Prostate gland (tissue), 2 donors: ENCODE measurements around the gene TBC1D22A. TPM values are rescaled to one million over a fixed set of nuclear protein-coding genes. Genes with fewer than 3 reads are reported as not detected.

ENCODE experiments used
- DNase-seq: peaks from one replicate; pipeline ENCODE4 v3.0.0-alpha.2; 2019; ENCODE audit warnings: low spot score
- H3K27ac ChIP-seq, 2 donors: fragments of 200-600 bp; sonication (generic); 2 replicates each; pipeline ENCODE4 v1.5.1; 2017 to 2019
- H3K27me3 ChIP-seq: fragments of 200-600 bp; sonication (generic); replicated peaks from 2 replicates; pipeline ENCODE4 v1.5.1; 2019; ENCODE audit not compliant: insufficient read depth
- H3K36me3 ChIP-seq, 2 donors: fragments of 200-600 bp; sonication (generic); 1 replicate in 1 of 2; 2 replicates in 1 of 2; pipeline versions ENCODE4 v1.5.1 to v1.8.1; 2017 to 2019
- H3K4me1 ChIP-seq: fragments of 200-600 bp; sonication (generic); replicated peaks from 2 replicates; pipeline ENCODE4 v1.5.1; 2019
- H3K4me3 ChIP-seq, 2 donors: fragments of 200-600 bp; sonication (generic); 2 replicates each; pipeline ENCODE4 v1.5.1; 2017 to 2019
- H3K9me3 ChIP-seq: fragments of 200-600 bp; sonication (generic); 2 replicates; pipeline ENCODE4 v1.5.1; 2017
- POLR2A ChIP-seq: fragments of 450-650 bp; IDR thresholded peaks from one replicate; pipeline ENCODE4 v1.6.1; 2016; ENCODE audit warnings: antibody characterized with exemption, mild to moderate bottlenecking
- POLR2AphosphoS5 ChIP-seq: sonication (generic); formaldehyde crosslinking; IDR thresholded peaks from one replicate; pipeline ENCODE4 v1.6.1; 2017; ENCODE audit warnings: antibody characterized with exemption
- WGBS: methylation state at CpG from one replicate; pipeline ENCODE4 v1.1.5; 2018; 5-methylcytosine and 5-hydroxymethylcytosine counted together
- intact Hi-C: fragments of 100-400 bp; cut with DNase I; formaldehyde crosslinking; loops from one replicate; pipeline ENCODE4 v1.14.2; 2022
- total RNA-seq, 2 donors: library from RNA; depleted of rRNA; stranded (reverse); fragments of >200 nt; gene quantifications; one replicate each; pipeline ENCODE4 v1.1.0, GENCODE V29; 2016
- TF ChIP-seq, protein P1 (sequence below), 4 experiments: fragments of 200-600 bp in 2 of 4; fragments of 450-650 bp in 2 of 4; sonication (generic) in 2 of 4; IDR thresholded peaks; 1 replicate in 3 of 4; 2 replicates in 1 of 4; pipeline ENCODE4 v1.5.1; 2016 to 2019; ENCODE audit warnings: antibody characterized with exemption in 4 of 4, mild to moderate bottlenecking in 2 of 4, moderate library complexity in 2 of 4

The TBC1D22A gene
- total RNA-seq, 2 donors from 2014 or later = 16.0 to 30.7 TPM

DNA sequence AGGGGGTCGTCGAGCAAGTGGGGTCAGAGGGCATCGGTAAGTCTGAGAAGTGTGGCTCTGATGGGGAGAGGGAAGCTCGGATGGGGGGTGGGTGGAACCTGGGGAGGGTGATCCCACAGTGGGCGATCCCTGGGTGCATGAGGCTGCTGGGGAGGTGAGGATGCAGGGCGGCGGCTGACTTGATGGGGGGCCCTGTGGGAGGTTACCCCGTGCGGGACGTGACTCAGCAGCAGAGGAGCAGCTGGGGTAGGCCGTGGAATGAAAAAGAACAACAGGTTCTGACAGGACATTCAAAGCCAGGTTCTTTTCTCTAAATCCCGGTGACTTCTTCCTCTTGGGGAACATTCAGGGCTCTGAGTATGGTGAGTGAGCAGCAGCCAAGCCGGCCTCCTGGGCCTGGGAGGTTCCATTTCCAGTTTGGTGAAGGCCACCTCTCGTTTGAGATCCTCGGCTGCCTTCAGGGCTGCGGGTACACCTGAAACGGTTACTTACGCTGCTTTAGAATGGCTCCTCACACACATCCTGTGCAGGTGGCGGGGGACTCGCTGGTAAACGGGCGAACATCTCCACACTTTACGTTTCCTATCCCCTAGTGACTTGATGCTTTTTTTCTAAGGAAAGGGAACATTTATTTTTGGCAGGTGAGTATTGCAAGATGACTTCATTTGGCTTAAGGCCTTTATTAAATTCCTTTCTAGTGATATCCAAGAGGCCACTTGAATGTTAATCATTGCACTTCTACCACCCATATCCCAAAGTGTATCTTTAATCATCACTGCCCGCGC is 278.2 kb downstream of the TBC1D22A start:
- no peaks in the 10 kb centered on the region for H3K9me3 ChIP-seq
- WGBS = 92% methylated on average over 25 of the region's 25 CpGs
- H3K27ac ChIP-seq = no peak overlapping the region
- no peak for DNase-seq
- H3K4me3 ChIP-seq = no peak overlapping the region
- H3K36me3 ChIP-seq = no peaks in the 10 kb centered on the region
- no peaks in the 10 kb centered on the region for H3K27me3 ChIP-seq
- H3K4me1 ChIP-seq = no peaks in the 10 kb centered on the region
- intact Hi-C loops = no loop called here
- TF ChIP-seq, protein P1, sequence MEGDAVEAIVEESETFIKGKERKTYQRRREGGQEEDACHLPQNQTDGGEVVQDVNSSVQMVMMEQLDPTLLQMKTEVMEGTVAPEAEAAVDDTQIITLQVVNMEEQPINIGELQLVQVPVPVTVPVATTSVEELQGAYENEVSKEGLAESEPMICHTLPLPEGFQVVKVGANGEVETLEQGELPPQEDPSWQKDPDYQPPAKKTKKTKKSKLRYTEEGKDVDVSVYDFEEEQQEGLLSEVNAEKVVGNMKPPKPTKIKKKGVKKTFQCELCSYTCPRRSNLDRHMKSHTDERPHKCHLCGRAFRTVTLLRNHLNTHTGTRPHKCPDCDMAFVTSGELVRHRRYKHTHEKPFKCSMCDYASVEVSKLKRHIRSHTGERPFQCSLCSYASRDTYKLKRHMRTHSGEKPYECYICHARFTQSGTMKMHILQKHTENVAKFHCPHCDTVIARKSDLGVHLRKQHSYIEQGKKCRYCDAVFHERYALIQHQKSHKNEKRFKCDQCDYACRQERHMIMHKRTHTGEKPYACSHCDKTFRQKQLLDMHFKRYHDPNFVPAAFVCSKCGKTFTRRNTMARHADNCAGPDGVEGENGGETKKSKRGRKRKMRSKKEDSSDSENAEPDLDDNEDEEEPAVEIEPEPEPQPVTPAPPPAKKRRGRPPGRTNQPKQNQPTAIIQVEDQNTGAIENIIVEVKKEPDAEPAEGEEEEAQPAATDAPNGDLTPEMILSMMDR (IDR thresholded peaks at IDR 0.05) = no peak
- TF ChIP-seq POLR2AphosphoS5 = no peak
- no peak for TF ChIP-seq POLR2A

DNA sequence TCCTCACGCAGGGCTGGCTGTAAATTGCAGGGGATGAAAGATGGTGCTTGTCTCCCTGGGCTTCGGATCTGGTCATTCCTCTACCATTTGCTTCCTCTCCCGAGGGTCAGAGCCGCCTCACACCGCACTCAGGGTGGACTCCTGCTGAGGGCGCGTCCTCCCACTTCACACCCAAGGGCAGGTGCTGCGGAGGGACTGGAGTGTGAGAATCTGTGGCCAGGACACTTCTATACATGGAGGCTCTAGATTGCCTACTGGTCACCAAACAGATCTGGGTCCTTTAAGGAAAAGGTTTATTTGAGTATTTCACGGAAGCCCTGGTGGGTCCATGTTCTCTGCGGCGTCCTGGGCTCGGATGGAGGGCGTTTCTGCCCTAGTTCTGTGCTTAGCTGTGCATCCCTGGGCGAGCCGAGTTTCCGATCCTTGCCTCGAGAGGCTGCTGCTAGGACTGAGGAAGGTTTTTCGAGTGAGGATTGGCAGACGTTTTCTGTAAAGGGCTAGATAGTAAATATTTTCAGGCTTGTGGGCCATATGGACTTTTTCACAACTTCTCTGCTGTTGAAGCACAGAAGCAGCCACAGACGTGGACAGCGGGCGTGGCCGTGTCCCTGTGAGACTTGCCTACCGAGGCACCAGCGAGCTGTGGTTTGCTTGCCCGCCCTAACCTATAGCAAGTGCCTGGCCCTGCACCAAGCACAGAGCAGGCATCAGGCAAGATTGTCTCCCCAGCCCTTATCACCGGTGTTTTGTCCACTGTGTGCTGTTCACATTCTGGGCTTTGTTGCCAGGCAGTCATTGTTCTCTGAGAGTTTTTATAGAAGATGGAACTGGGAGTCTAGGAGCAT is 279.0 kb downstream of the TBC1D22A start:
- Histone ChIP-seq H3K9me3 (no peaks in the 10 kb centered on the region), H3K4me3 (no peak overlapping the region), H3K36me3 (no peaks in the 10 kb centered on the region), H3K4me1 (no peaks in the 10 kb centered on the region), H3K27me3 (no peaks in the 10 kb centered on the region), H3K27ac (no peak overlapping the region)
- no peak for DNase-seq
- no peak for TF ChIP-seq POLR2A
- no peak for TF ChIP-seq POLR2AphosphoS5
- TF ChIP-seq, protein P1 (IDR thresholded peaks at IDR 0.05) = no peak
- intact Hi-C loops = no loop called here
- 89% methylated on average over 27 of the region's 27 CpGs for WGBS

DNA sequence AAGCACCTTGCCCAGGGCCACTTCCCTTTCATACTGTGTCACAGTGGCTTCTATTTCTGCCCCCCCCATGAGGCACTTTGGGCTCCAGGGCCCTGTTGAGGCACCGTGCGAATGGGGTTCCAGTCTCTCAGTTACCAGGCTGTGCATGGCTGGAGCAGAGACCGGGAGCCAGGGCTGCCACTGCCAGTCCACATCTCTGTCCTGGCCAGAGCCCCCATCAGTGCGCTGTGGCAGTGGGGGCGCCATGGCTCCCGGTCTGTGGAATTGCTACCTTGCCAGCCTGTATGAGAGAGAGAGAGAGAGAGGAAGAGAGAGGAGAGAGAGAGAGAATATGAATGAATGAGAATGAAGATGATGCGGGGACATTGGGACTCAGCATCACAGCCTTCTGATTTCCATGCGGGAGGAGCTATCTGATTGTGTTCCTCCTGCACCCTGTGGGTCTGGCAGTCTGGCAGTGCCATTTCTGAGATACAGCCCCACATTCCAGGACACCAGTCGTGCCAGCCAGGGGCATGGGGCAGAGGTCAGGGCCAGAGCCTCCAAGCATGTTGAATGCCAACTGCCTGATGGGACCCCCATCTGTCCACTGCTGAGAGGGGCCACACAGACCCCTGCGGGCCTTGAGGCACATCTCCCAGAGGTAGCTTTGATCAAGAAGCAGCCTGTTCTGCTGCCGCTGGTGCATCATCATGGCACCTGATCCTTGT is 279.8 kb downstream of the TBC1D22A start:
- Histone ChIP-seq H3K27me3 (no peaks in the 10 kb centered on the region), H3K27ac (no peak overlapping the region), H3K36me3 (no peaks in the 10 kb centered on the region), H3K9me3 (no peaks in the 10 kb centered on the region), H3K4me3 (no peak overlapping the region), H3K4me1 (no peaks in the 10 kb centered on the region)
- DNase-seq = no peak
- TF ChIP-seq POLR2AphosphoS5 = no peak
- TF ChIP-seq, protein P1 (IDR thresholded peaks at IDR 0.05) = no peak
- TF ChIP-seq POLR2A = no peak
- 92% methylated on average over 11 of the region's 11 CpGs for WGBS
- intact Hi-C loops = no loop called here

DNA sequence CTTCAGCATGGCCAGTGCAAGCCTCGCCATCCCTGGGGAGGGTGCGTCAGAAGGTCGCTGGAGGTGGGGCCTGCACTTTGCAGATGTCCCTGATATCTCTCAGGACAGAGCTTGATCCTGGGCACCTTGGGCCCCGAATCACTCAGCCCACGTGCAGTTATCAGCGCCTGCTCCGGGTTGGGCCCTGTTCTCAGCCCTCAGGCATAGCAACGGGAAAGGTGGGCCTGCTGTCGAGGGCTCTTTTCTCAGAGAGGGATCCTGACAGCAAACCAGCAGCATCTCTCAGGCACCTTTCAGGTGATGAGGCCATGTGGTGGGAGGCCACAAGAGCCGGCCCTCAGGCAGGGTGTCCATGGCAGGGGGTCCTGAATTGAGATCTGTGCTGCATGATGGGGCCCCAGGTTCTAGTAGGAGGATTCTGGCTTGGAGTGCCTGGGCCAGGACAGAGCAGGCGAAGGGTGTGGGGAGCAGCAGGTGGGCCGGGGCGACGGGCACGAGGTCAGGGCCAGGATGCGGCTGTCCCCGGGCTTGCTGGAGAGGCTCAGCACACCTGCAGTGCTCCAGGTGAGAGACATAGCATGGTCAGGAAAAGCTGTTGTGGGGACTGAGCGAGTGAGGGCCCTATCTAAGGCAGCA is 280.5 kb downstream of the TBC1D22A start:
- intact Hi-C loops = no loop called here

More for the DNA sequence above, 280.5 kb downstream of the TBC1D22A start:
- Histone ChIP-seq H3K36me3 (no peaks in the 10 kb centered on the region), H3K27me3 (no peaks in the 10 kb centered on the region), H3K9me3 (no peaks in the 10 kb centered on the region), H3K27ac (no peak overlapping the region), H3K4me3 (no peak overlapping the region), H3K4me1 (no peaks in the 10 kb centered on the region)
- TF ChIP-seq, protein P1 (IDR thresholded peaks at IDR 0.05) = no peak
- TF ChIP-seq POLR2A = no peak
- TF ChIP-seq POLR2AphosphoS5 = no peak
- 94% methylated on average over 18 of the region's 18 CpGs for WGBS
- DNase-seq = no peak
